ENCODE measurements around the gene KRTAP5-6.

GRCh38 chr11:1691878-1692707, 4.9 kb upstream of the KRTAP5-6 start:
- TF ChIP-seq GATA2 (IDR thresholded peaks at IDR 0.05; ENCODE audit: low read depth, low read length) (no peak), GATA3 (IDR thresholded peaks at IDR 0.05; ENCODE audit: low read depth, low read length) (no peak)
